GM12874 (cell line): ENCODE results near the gene WSB2.

ENCODE experiments used
- TF ChIP-seq, protein P1 (sequence below): IDR thresholded peaks from 2 replicates; pipeline ENCODE4 v1.5.1; 2011; ENCODE audit warnings: low read depth, mild to moderate bottlenecking, control low read depth, low read length, moderate library complexity; ENCODE audit not compliant: insufficient read depth

The WSB2 gene

DNA sequence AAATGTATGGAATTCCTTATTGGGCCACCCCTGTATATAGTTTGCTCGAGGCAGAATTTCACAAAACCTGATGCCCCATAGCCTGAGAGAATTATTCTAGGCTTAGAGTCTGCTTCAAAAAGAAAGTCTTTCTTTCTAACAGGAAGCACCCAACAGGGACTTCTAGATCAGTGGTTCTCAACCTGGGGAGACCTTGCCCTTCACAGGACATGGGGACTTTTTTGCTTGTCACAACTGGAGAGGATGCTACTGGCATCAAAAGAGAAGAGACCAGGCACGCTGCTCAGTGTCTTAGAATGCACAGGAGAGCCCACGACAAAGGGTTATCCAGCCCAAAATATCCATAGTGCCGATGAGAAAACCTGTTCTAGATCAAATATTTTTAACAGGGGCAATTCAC, 18.9 kb downstream of the WSB2 start:
- TF ChIP-seq, protein P1, sequence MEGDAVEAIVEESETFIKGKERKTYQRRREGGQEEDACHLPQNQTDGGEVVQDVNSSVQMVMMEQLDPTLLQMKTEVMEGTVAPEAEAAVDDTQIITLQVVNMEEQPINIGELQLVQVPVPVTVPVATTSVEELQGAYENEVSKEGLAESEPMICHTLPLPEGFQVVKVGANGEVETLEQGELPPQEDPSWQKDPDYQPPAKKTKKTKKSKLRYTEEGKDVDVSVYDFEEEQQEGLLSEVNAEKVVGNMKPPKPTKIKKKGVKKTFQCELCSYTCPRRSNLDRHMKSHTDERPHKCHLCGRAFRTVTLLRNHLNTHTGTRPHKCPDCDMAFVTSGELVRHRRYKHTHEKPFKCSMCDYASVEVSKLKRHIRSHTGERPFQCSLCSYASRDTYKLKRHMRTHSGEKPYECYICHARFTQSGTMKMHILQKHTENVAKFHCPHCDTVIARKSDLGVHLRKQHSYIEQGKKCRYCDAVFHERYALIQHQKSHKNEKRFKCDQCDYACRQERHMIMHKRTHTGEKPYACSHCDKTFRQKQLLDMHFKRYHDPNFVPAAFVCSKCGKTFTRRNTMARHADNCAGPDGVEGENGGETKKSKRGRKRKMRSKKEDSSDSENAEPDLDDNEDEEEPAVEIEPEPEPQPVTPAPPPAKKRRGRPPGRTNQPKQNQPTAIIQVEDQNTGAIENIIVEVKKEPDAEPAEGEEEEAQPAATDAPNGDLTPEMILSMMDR, result no peak

DNA sequence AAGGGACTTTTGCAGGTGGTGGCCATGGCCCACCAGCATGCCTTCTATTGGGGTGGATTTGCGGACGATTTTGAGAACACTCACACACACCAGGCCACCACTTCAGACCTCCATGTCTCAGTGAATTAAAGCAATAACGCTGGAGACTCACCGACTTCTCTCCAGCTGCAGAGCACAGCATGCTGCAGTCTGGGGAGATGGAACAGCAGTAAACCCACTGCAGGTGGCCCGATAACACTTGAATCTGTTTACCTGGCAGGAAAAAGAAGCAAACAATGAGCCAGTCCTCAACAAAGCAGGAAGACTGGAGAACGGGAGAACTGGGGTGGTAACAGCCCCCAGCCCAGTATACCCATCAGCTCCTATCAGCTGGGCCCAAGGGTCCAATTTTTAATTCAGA, 22.8 kb downstream of the WSB2 start:
- TF ChIP-seq, protein P1, result no peak

DNA sequence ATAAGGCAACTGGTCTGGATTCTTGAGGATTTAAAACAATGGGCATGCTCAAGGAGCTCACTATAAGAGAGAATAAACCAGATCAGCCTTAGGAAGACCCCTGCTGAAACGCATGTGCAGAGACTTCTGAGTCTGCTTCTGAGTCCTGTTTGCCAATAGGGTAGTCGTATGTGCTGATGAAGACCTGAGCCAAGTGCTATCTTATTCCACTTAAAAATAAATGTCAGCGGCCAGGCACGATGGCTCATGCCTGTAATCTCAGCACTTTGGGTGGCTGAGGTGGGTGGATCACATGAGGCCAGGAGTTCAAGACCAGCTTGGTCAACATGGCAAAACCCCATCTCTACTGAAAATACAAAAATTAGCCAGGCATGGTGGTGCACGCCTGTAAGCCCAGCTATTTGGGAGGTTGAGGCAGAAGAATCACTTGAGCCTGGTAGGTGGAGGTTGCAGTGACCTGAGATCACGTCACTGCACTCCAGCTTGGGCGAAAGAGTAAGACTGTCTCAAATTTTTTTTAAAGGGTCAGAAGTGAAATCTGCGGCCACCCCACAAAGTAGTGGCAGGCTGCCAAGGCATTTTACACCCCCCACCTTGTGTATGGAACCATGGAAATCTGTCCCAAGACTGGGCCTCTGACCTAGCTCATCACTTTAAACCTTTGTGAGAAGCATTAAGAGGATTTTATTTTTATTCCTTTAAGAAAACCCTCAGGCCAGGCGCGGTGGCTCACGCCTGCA, 24.1 kb downstream of the WSB2 start:
- TF ChIP-seq, protein P1, result no peak

DNA sequence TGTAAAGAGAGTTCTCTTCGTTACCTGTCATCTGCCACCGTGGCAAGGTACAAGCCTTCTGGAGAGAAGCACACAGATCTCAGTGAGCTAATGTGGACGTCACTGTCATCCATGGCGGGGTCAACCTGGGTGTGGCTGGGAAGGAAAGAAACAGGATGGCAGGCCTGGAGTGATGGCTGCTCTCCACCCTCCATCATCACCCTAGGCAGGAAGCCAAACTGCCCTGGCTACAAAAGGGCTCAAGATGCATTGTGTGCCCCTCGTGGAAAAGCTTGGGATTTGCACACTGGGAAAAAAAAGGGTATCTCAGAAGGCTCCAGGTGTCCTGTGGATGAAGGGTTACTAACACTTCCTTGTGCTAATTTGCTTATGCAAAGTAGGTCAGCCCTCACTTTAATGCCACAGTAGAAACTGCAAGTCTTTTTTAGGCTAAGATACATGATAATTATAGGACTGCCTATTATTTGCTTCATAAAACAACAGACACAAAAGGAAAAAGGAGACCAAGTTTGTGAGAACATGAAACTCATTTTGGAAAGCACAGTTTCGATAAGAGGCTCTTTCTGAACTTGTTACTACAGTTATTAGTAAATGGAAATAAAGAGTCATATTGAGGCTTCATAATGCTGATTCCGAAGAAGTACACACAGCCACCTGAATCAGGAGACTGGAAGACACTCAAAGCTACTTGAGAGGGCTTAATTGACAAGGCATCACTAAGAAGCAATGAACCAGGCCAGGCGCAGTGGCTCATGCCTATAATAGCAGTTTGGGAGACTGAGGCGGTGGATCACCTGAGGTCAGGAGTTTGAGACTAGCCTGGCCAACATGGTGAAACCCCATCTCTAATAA, 25.6 kb downstream of the WSB2 start:
- TF ChIP-seq, protein P1, result no peak

DNA sequence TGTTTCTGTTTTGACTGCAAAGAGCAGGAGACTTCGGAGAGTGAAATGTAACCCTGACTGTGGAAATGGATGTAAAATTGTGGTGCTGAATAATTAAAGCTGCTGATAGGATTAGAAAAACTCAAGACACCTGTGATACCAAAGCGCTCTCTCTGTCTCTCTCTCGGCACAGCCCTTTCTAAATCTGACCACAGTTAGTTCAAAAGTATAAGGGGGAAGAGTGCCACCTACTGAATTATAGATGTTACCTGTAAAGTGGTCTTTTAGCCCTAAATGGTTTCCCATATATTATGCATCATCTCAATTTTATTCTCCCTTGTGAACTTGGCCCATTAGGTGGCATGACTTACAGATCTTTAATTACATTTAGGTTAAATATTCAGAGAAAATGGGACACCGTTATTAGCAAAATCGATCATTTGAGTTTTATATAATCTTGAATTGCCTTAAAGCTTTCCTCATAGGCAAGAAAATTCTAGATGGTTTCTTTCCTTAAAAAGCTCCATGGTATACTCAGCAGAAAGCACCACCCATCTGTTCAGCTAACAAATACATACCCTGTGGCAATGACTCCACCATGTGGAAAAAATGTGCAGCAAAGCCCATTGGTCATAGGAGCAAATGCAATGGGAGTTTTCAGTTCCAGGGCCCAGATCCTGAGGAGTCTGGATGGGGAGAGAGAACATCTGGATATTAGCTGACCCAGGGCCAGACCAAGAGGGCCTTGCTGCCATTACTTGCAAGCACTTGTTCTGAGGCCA, 26.4 kb downstream of the WSB2 start:
- TF ChIP-seq, protein P1, result no peak

DNA sequence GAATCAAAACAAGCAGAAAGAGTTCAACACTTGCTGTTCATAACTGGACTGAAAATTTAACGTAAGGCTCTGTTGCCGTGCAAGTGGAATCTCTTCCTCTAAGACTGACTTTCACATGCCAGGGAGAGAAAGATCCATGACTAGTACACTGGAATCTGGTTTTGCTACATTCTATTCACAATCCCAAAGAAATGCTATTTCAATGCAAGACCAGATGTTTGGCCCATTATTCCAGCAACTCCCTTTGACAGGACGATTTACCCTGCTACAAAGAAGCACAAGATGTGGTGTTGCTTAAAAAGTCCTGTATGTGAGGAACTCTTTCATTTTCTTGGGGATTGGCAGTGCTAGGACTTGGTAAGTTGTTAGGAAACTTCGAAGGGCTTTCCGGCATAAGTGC, 27.1 kb downstream of the WSB2 start:
- TF ChIP-seq, protein P1, result no peak

DNA sequence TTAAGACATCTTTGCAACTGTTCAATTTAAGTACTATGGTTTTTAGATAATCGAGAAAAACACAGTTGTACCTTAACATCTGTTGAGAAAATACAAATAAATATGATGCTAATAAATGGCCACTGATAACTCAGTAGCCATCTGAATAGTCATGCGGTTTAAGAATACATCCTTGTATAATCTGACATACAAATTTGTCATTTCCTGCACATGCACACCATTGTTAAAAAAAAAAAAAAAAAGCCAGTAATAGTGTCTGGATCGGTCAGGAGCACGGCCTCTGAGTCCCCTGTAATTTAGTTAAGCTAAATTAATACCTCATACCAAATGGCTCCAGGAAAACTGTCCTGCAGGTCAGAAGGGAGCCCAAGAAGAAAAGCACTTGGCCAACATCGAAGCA, 27.7 kb downstream of the WSB2 start:
- TF ChIP-seq, protein P1, result no peak
